ACHN (cell line): ENCODE measurements around the gene RAB33A.
A peak's percentile ranks its signal among the peaks of the same experiment; 100 is the strongest.

Source experiments
- DNase-seq: peaks from one replicate; pipeline ENCODE4 v3.0.0-alpha.2; 2015
- in situ Hi-C: cut with HindIII; loops from 2 replicates; pipeline ENCODE4 v1.10.0; 2017; ENCODE audit warnings: low sequenced_read_pairs, low pct_ligation_motif_present, low pct_unique_long_range_greater_than_20kb

Gene RAB33A

GRCh38 chrX:130171446-130172126, at the start of gene RAB33A:
TSS of gene RAB33A (plus strand) at chrX:130171962. CDS start at chrX:130172063, 101 bp downstream.
- in situ Hi-C loops = no loop called here

GRCh38 chrX:130124577-130124976, 47.2 kb upstream of the RAB33A start:
- in situ Hi-C loops = no loop called here
- DNase-seq = no peak

More at GRCh38 chrX:130171446-130172126, at the start of gene RAB33A:
- peak; percentile 11 for DNase-seq

GRCh38 chrX:130125091-130125874, 46.5 kb upstream of the RAB33A start:
- no peak for DNase-seq
- in situ Hi-C loops = no loop called here

GRCh38 chrX:130130990-130131389, 40.8 kb upstream of the RAB33A start:
- in situ Hi-C loops = no loop called here
- DNase-seq = no peak

- in situ Hi-C loops = no loop called here
- no peak for DNase-seq
Observed at GRCh38 chrX:130136496-130136895, 35.3 kb upstream of the RAB33A start.

- in situ Hi-C loops = no loop called here
- no peak for DNase-seq
Observed at GRCh38 chrX:130136961-130137360, 34.8 kb upstream of the RAB33A start.

- no peak for DNase-seq
- in situ Hi-C loops = no loop called here
Observed at GRCh38 chrX:130139474-130140201, 32.1 kb upstream of the RAB33A start.

- DNase-seq = no peak
Observed at GRCh38 chrX:130144509-130144908, 27.3 kb upstream of the RAB33A start.

GRCh38 chrX:130145123-130145522, 26.6 kb upstream of the RAB33A start:
- in situ Hi-C loops = no loop called here

More at GRCh38 chrX:130144509-130144908, 27.3 kb upstream of the RAB33A start:
- in situ Hi-C loops = no loop called here

GRCh38 chrX:130147631-130148030, 24.1 kb upstream of the RAB33A start:
- in situ Hi-C loops = no loop called here
- no peak for DNase-seq

More at GRCh38 chrX:130145123-130145522, 26.6 kb upstream of the RAB33A start:
- no peak for DNase-seq

GRCh38 chrX:130155564-130155963, 16.2 kb upstream of the RAB33A start:
- DNase-seq = no peak
- in situ Hi-C loops = no loop called here

GRCh38 chrX:130158311-130158710, 13.5 kb upstream of the RAB33A start:
- in situ Hi-C loops = no loop called here
- DNase-seq = no peak

GRCh38 chrX:130159776-130160175, 12.0 kb upstream of the RAB33A start:
- in situ Hi-C loops = no loop called here
- no peak for DNase-seq

- DNase-seq = peak; percentile 35
- in situ Hi-C loops = no loop called here
Observed at GRCh38 chrX:130162094-130162735, 9.5 kb upstream of the RAB33A start.

GRCh38 chrX:130163398-130163797, 8.4 kb upstream of the RAB33A start:
- in situ Hi-C loops = no loop called here
- DNase-seq = no peak

- peak; percentile 34 for DNase-seq
- in situ Hi-C loops = no loop called here
Observed at GRCh38 chrX:130165181-130165702, 6.5 kb upstream of the RAB33A start.

- peak; percentile 86 for DNase-seq
- in situ Hi-C loops = no loop called here
Observed at GRCh38 chrX:130165703-130166502, 5.9 kb upstream of the RAB33A start, which contains the start of gene AIFM1. TSS of gene AIFM1 (minus strand) at chrX:130165841. CDS start at chrX:130165656, 185 bp downstream.

- in situ Hi-C loops = no loop called here
- DNase-seq = no peak
Observed at GRCh38 chrX:130166503-130166777, 5.3 kb upstream of the RAB33A start.
